Adrenal gland (tissue), 12 donors: Measurements from ENCODE around the gene SIRPB2. TPM values are rescaled to one million over a fixed set of nuclear protein-coding genes. Genes with fewer than 3 reads are reported as not detected.

Experiments
- DNase-seq, 7 donors: peaks; one replicate each; pipeline ENCODE4 v3.0.0-alpha.2; 2019 to 2020
- H3K27ac ChIP-seq, 5 donors: fragments of 200-600 bp; sonication (generic) in 4 of 5; 1 replicate in 3 of 5; 2 replicates in 2 of 5; pipeline versions ENCODE4 v1.5.1 to v1.8.0; 2016 to 2020; ENCODE audit warnings: mild to moderate bottlenecking in 1 of 5
- H3K27me3 ChIP-seq: fragments of 200-600 bp; 2 replicates; pipeline ENCODE4 v1.8.0; 2021
- H3K36me3 ChIP-seq, 2 donors: fragments of 200-600 bp; replicated peaks in 1 of 2; 1 replicate in 1 of 2; 2 replicates in 1 of 2; pipeline versions ENCODE4 v1.5.1 to v1.8.0; 2018 to 2022
- H3K4me1 ChIP-seq, 2 donors: fragments of 200-600 bp; replicated peaks in 1 of 2; 1 replicate in 1 of 2; 2 replicates in 1 of 2; pipeline versions ENCODE4 v1.5.1 to v1.8.0; 2018 to 2021
- H3K4me3 ChIP-seq, 4 donors: fragments of 200-600 bp; sonication (generic) in 3 of 4; one replicate each; pipeline ENCODE4 v1.5.1; 2016 to 2018
- H3K9me3 ChIP-seq, 3 donors: fragments of 200-600 bp; sonication (generic) in 1 of 3; replicated peaks in 1 of 3; 1 replicate in 2 of 3; 2 replicates in 1 of 3; pipeline versions ENCODE4 v1.5.1 to v1.8.0; 2016 to 2021
- CTCF ChIP-seq, 6 experiments: fragments of 450-650 bp in 4 of 6; fragments of 200-600 bp in 2 of 6; sonication (generic) in 1 of 6; IDR thresholded peaks; 1 replicate in 5 of 6; 2 replicates in 1 of 6; pipeline versions ENCODE4 v1.5.1 to v1.8.0; 2016 to 2021; ENCODE audit warnings: antibody characterized with exemption in 6 of 6, mild to moderate bottlenecking in 2 of 6, moderate library complexity in 1 of 6
- POLR2A ChIP-seq, 2 donors: fragments of 450-650 bp; IDR thresholded peaks; one replicate each; pipeline ENCODE4 v1.6.1; 2017; ENCODE audit warnings: antibody characterized with exemption in 2 of 2, mild to moderate bottlenecking in 2 of 2, moderate library complexity in 1 of 2
- WGBS, 4 donors: extraction: QIAGEN DNeasy Blood & Tissue Kit in 2 of 4; methylation state at CpG; one replicate each; pipeline versions ENCODE4 v1.1.5 to v1.1.7; 2013 to 2017; 5-methylcytosine and 5-hydroxymethylcytosine counted together
- intact Hi-C, 2 donors: fragments of 100-400 bp; cut with DNase I; formaldehyde crosslinking; loops; one replicate each; pipeline versions ENCODE4 v1.14.1 to v1.15.0; 2022 to 2023
- polyA plus RNA-seq, 3 donors: library from polyadenylated mRNA; stranded (reverse); fragments of 200-250 nt in 2 of 3; fragments of 350-450 nt in 1 of 3; fragmentation: Illumina TruSeq in 1 of 3; extraction: RNeasy Lipid Tissue Mini Kit (QIAGEN cat#74804) in 1 of 3; gene quantifications; one replicate each; pipeline ENCODE4 v1.2.3, GENCODE V29; 2013 to 2014
- total RNA-seq, 9 donors: library from RNA; depleted of rRNA in 4 of 9; stranded (reverse); fragments of >200 nt in 4 of 9; fragments of 120-200 nt in 1 of 9; fragmentation: NEBNext Ultra II Directional in 1 of 9; extraction: Animal tissue kit (Norgen Biotek cat#: 25700) in 1 of 9; gene quantifications; one replicate each; pipeline versions ENCODE4 v1.1.0 to v1.2.4, GENCODE V29; 2013 to 2023
- donor health status: healthy with polysubstance abuse.
- donor health status: Bipolar disorder and iron deficiency.
- donor health status: DM: yes; HTN: yes; CAD: no.
- donor health status: DM: no; HTN: no; CAD: no.
- donor health status: DM: no; HTN: no; CAD: no.
- donor health status: DM: yes; HTN: yes; CAD: no.

The SIRPB2 gene
- total and polyA plus RNA-seq, 12 donors: 0.61 to 19.7 (median 10.3) TPM

GRCh38 chr20:1528811-1529210 lies 37.6 kb upstream of the SIRPB2 start:
- H3K27ac ChIP-seq: no peak overlapping the region
- DNase-seq: no peak
- 13 to 29% (median 18%) methylated on average over 1 of the region's 1 CpG for WGBS, 4 donors
- H3K4me3 ChIP-seq: no peak overlapping the region
- no peaks in the 10 kb centered on the region for H3K27me3 ChIP-seq
- no peaks in the 10 kb centered on the region for H3K9me3 ChIP-seq
- TF ChIP-seq CTCF (IDR thresholded peaks at IDR 0.05): no peak
- no peak for TF ChIP-seq POLR2A (IDR thresholded peaks at IDR 0.05)
- intact Hi-C loops: no loop called here
- no peaks in the 10 kb centered on the region for H3K36me3 ChIP-seq
- H3K4me1 ChIP-seq: no peaks in the 10 kb centered on the region

GRCh38 chr20:1527923-1528322 lies 36.7 kb upstream of the SIRPB2 start:
- H3K36me3 ChIP-seq: no peaks in the 10 kb centered on the region
- no peak overlapping the region for H3K27ac ChIP-seq
- intact Hi-C loops: no loop called here
- no peaks in the 10 kb centered on the region for H3K9me3 ChIP-seq
- no peak overlapping the region for H3K4me3 ChIP-seq
- no peak for DNase-seq
- no peak for TF ChIP-seq CTCF (IDR thresholded peaks at IDR 0.05)
- no peak for TF ChIP-seq POLR2A (IDR thresholded peaks at IDR 0.05)
- H3K27me3 ChIP-seq: no peaks in the 10 kb centered on the region
- H3K4me1 ChIP-seq: no peaks in the 10 kb centered on the region

GRCh38 chr20:1526896-1527295 lies 35.7 kb upstream of the SIRPB2 start:
- Histone ChIP-seq H3K4me3 (no peak overlapping the region), H3K4me1 (no peaks in the 10 kb centered on the region), H3K27ac (no peak overlapping the region), H3K36me3 (no peaks in the 10 kb centered on the region), H3K27me3 (no peaks in the 10 kb centered on the region), H3K9me3 (no peaks in the 10 kb centered on the region)
- intact Hi-C loops: no loop called here
- DNase-seq: no peak
- no peak for TF ChIP-seq POLR2A (IDR thresholded peaks at IDR 0.05)
- no peak for TF ChIP-seq CTCF (IDR thresholded peaks at IDR 0.05)

- no peaks in the 10 kb centered on the region for H3K36me3 ChIP-seq
Measured at GRCh38 chr20:1526310-1526709, 35.1 kb upstream of the SIRPB2 start.

More at GRCh38 chr20:1526310-1526709, 35.1 kb upstream of the SIRPB2 start:
- no peak for DNase-seq
- TF ChIP-seq CTCF (IDR thresholded peaks at IDR 0.05) (no peak), POLR2A (IDR thresholded peaks at IDR 0.05) (no peak)
- no peaks in the 10 kb centered on the region for H3K4me1 ChIP-seq
- H3K9me3 ChIP-seq: no peaks in the 10 kb centered on the region
- intact Hi-C loops: no loop called here
- H3K4me3 ChIP-seq: no peak overlapping the region
- no peak overlapping the region for H3K27ac ChIP-seq
- no peaks in the 10 kb centered on the region for H3K27me3 ChIP-seq
- WGBS, 4 donors: 69 to 85% (median 78%) methylated on average over 1 of the region's 1 CpG
